T-helper 9 cell (primary cell): Measurements from ENCODE around the gene CADM3.

Experiments
- DNase-seq: peaks from one replicate; pipeline ENCODE4 v3.0.0-alpha.2; 2020

The CADM3 gene

GRCh38 chr1:159208175-159208825 lies 36.9 kb downstream of the CADM3 start:
- DNase-seq = no peak

GRCh38 chr1:159209061-159209460 lies 37.6 kb downstream of the CADM3 start:
- DNase-seq = no peak

GRCh38 chr1:159211331-159212136 lies 40.1 kb downstream of the CADM3 start:
- DNase-seq = peak; percentile 39

- no peak for DNase-seq
Measured at GRCh38 chr1:159212596-159212995, 41.2 kb downstream of the CADM3 start.

DNA sequence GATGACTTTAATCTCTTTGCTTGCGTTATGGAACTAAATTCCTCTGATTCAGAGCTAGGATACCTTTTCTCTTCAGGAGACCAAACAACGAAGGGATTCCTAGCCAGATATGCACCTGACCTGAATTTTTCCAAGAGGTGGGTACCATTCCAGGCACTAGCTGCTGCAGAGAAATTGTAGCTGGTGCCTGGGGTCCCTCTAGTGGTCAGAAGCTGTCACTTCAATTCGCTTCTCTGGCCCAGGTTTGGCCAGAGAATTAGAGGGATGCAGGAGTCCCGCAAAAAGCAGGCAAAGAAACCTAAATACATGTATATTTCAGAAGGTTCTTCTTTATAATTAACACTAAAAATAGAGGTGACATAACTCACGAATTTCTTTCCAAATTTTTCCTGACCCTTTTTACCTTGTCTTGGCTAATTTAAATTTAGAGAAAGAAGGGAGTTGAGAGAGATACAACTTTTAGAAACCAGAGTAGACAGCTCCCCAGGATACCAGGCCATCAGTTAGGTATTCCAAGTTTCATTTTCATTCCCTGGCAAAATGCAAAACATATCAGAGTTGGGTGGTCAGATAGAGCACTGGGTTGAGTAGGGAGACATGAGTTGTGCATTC lies 42.8 kb downstream of the CADM3 start:
- DNase-seq = no peak

GRCh38 chr1:159218649-159219636 lies 47.5 kb downstream of the CADM3 start:
- DNase-seq = no peak

GRCh38 chr1:159222075-159222865 lies 50.9 kb downstream of the CADM3 start:
- DNase-seq = no peak

DNA sequence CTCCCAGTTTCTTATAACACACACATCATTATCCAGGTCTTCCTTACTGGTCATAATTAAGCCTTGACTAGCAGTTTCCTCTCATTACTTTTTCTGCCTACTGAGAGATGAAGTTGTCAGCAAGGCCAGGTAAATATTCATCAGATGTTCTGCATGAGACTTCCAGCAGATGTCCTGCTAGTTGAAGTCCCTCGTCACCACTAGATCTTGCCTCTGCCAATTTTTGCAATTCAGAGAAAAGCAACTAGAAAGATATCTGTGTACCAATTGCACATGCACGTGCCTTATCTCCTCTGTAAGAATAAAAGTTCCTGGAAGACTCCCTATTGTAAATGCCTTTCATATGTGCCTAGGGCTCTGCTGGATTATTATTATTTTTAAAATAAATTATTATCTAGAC lies 51.6 kb downstream of the CADM3 start:
- DNase-seq = no peak

GRCh38 chr1:159228554-159228953 lies 57.1 kb downstream of the CADM3 start:
- DNase-seq = no peak

GRCh38 chr1:159229260-159229885 lies 58.0 kb downstream of the CADM3 start:
- no peak for DNase-seq

DNA sequence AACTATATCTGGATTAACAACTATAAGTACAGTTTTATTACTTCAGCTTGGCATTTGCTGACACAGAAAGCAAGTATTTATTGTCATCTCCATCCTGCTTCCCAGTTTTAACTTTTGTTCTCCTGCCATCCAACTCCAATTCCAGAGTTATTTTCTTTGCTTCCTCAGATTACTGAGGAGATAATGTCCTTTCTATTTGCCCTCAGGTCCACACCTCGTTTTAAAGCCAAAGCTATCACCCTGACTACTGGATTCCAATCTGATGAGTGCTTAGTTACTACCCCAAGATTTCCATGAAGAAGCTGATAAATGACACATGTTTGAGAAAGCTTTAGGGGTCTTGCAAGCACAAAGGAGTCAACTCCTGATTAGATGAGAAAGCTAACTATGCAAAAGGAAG lies 58.5 kb downstream of the CADM3 start:
- DNase-seq = no peak

GRCh38 chr1:159239551-159240220 lies 68.3 kb downstream of the CADM3 start:
- DNase-seq = no peak

DNA sequence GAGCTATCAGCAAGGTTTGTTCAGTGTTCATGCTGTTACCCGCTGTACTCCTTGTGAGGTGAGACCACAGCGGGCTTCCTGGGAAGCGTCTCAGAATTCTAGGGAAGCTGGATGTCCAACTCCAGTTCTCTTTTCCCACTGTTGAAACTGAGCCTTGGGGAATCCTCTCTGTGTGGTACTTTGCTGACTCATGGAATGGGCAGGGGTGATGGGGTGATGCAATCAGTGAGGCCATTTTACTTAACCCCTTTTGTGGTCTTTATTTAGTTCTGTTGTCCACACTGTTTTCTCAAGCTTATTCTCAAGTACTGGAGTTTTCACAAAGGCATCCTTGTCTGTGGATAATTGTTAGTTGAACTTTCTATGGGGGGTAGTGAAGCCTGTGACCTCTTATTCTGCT lies 75.9 kb downstream of the CADM3 start:
- DNase-seq = no peak

DNA sequence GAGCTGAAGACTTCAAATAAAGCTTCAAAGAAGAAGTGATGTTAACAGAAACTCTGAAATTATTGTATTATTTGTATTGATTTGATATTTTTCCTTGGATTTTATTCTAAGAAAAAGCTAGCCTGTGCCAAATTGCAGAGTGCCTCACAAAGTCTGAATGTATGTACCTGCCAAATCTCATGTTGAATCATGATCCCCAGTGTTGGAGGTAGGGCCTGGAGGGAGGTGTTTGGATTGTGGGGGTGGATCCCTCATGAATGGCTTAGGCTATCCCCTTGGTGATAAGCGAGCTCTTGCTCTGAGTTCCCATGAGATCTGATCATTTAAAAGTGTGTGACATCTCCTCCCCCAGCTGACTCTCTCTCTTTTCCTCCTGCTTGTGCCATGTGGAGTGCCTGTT lies 76.9 kb downstream of the CADM3 start:
- DNase-seq = no peak

DNA sequence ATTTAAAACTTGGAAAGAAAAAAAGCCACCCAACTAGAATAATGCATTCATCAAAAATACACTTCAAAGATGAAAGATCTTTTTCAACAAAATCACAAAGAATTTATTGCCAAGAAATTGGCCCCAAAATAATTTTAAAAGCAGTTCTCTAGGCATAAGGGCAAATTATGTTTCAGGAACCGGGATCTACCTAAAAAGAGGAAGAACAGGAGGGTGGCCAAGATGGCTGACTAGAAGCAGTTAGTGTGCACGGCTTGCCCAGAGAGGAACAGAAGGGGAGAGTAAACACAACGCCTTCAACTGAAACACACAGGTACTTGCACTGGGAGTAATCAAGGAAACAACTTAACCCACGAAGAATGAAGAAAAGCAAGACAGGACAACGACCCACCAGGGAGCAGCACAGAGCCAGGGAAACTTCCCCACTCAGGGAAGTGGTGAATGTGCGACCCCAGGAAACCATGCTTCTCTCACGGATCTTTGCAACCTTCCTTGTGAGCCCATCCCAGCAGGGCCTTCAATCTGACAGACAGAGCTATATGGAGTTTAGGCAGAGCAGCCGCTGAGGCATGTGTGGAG lies 79.3 kb downstream of the CADM3 start:
- DNase-seq = no peak
